ENCODE results near the gene ATRAID. TPM values are rescaled to one million over a fixed set of nuclear protein-coding genes. Genes with fewer than 3 reads are reported as not detected.

The ATRAID gene
- total and polyA plus RNA-seq, 2 of the 8 experiments (the other 6 are each of a cell fraction or from before 2014, with no cell fraction given) = 109 to 280 TPM

GRCh38 chr2:27258051-27258450 is 46.2 kb downstream of the ATRAID start:
- FAIRE-seq = no peak
- TF ChIP-seq MAX (IDR thresholded peaks at IDR 0.05) = no peak
- no peak for TF ChIP-seq PHF8 (conservative IDR thresholded peaks at IDR 0.05; ENCODE audit: low read depth, low read length)

More at GRCh38 chr2:27258051-27258450, 46.2 kb downstream of the ATRAID start:
- H4K5ac ChIP-seq (ENCODE audit: insufficient read length, low read depth, low read length) = no peak overlapping the region
- H3K27me3 ChIP-seq (replicated peaks in 1 of 4; ENCODE audit: control insufficient read depth in 3 of 4, extremely low read depth in 1 of 4, insufficient read depth in 3 of 4, low read length in 3 of 4) = peaks cover 15 to 32% (median 25%) of the 10 kb centered on the region in 4 experiments
- no peak overlapping the region for H3K14ac ChIP-seq (ENCODE audit: insufficient read length)
- no peak overlapping the region for H3K18ac ChIP-seq (ENCODE audit: extremely low read depth, low read length)
- H2BK5ac ChIP-seq (ENCODE audit: low read depth, low read length) = no peak overlapping the region
- H2BK20ac ChIP-seq (ENCODE audit: low read length) = no peak overlapping the region
- CTCF ChIA-PET (ENCODE audit: partially characterized antibody) = interaction anchor here (0.7 to 5.6 kb wide), 6 partner anchors 15 to 47 kb away, joined by 3 to 64 read pairs (median 4); partner anchors contain the start of gene TRIM54
- H2BK12ac ChIP-seq (ENCODE audit: low read depth, low read length) = no peak overlapping the region
- H2AFZ ChIP-seq (ENCODE audit: low read length) = no peak overlapping the region
- no peak overlapping the region for H3K27ac ChIP-seq (ENCODE audit: low read depth, low read length)
- no peak overlapping the region for H4K91ac ChIP-seq (replicated peaks; ENCODE audit: insufficient read length, low read length)
- POLR2A ChIA-PET (ENCODE audit: partially characterized antibody) = interaction anchor here (5.8 to 32.6 kb wide), 2 partner anchors 11 to 29 kb away, joined by 51 to 835 read pairs; partner anchors contain the start of gene CAD
- no peak overlapping the region for H2AK5ac ChIP-seq (ENCODE audit: low read depth, low read length)
- no peak overlapping the region for H4K8ac ChIP-seq (ENCODE audit: extremely low read depth, insufficient read depth, low read length)
- no peaks in the 10 kb centered on the region for H3K79me1 ChIP-seq (ENCODE audit: low read depth, low read length)
- H3K23ac ChIP-seq (ENCODE audit: insufficient read length) = no peak overlapping the region
- H3K4me2 ChIP-seq (ENCODE audit: insufficient read depth in 1 of 2, low read depth in 2 of 2, low read length in 2 of 2) = no peak overlapping the region
- H3K79me2 ChIP-seq (ENCODE audit: control insufficient read depth in 1 of 2, insufficient read depth in 2 of 2, low read length in 2 of 2) = peaks cover 0 to 2% of the 10 kb centered on the region in 2 experiments; a peak in 1 of 4 replicates
- no peak overlapping the region for H3K4ac ChIP-seq (replicated peaks; ENCODE audit: insufficient read length, low read depth, low read length)
- no peaks in the 10 kb centered on the region for H3K36me3 ChIP-seq (ENCODE audit: control insufficient read depth in 2 of 4, insufficient read depth in 4 of 4, low read length in 3 of 4)
- no peak for DNase-seq (ENCODE audit: low read depth in 1 of 2, low spot score in 2 of 2)
- H2BK15ac ChIP-seq (ENCODE audit: low read length) = no peak overlapping the region
- peaks cover 0 to 8% (median 5%) of the 10 kb centered on the region in 4 experiments; a peak in 5 of 7 replicates for H3K4me1 ChIP-seq (replicated peaks in 1 of 4; ENCODE audit: control insufficient read depth in 3 of 4, insufficient read depth in 4 of 4, low read length in 3 of 4)
- H3K56ac ChIP-seq (replicated peaks; ENCODE audit: insufficient read length, low read depth, low read length) = no peak overlapping the region
- H3K23me2 ChIP-seq (ENCODE audit: low read depth, low read length) = peaks cover 6% of the 10 kb centered on the region; the same call in 1 of the 2 replicates
- peaks cover 0 to 11% of the 10 kb centered on the region in 2 experiments for H4K20me1 ChIP-seq (replicated peaks in 1 of 2; ENCODE audit: control insufficient read depth in 1 of 2, insufficient read depth in 2 of 2, low read length in 2 of 2)
- no peak overlapping the region for H2BK120ac ChIP-seq (replicated peaks; ENCODE audit: low read depth, low read length)
- no peak overlapping the region for H3K4me3 ChIP-seq (ENCODE audit: extremely low read depth in 1 of 4, insufficient read depth in 2 of 4, low read depth in 3 of 4, low read length in 4 of 4)
- WGBS, 2 experiments (ENCODE audit: extremely low coverage in 1 of 2, insufficient coverage in 1 of 2, insufficient read length in 1 of 2, insufficient replicate concordance in 2 of 2, low coverage in 1 of 2, low lambda C conversion rate in 2 of 2, missing lambda C conversion rate in 1 of 2) = 92% methylated on average over 7 of the region's 8 CpGs; no CpG with 5 or more reads in 1 of the 2 experiments
- H3K9ac ChIP-seq (replicated peaks in 1 of 4; ENCODE audit: extremely low read depth in 1 of 4, low read depth in 3 of 4, low read length in 3 of 4) = no peak overlapping the region
- no peaks in the 10 kb centered on the region for H3K9me3 ChIP-seq (ENCODE audit: insufficient read depth in 2 of 2, low read depth in 1 of 2, low read length in 1 of 2)

Measured in H1 (cell line).